Gastrocnemius medialis (tissue), 4 donors: ENCODE data around the gene UBE2E1.

Experiments used
- CTCF ChIP-seq, 5 experiments: fragments of 450-650 bp in 3 of 5; fragments of 200-600 bp in 2 of 5; sonication (generic) in 2 of 5; IDR thresholded peaks in 4 of 5; conservative IDR thresholded peaks in 1 of 5; 1 replicate in 4 of 5; 2 replicates in 1 of 5; pipeline ENCODE4 v1.5.1; 2016 to 2019; ENCODE audit warnings: antibody characterized with exemption in 5 of 5, mild to moderate bottlenecking in 3 of 5, moderate library complexity in 3 of 5
- POLR2A ChIP-seq, 2 donors: fragments of 450-650 bp; IDR thresholded peaks; one replicate each; pipeline ENCODE4 v1.6.1; 2017; ENCODE audit warnings: antibody characterized with exemption in 2 of 2, mild to moderate bottlenecking in 2 of 2, moderate library complexity in 2 of 2

GRCh38 chr3:23829242-23829934 lies 23.6 kb downstream of the UBE2E1 start:
- TF ChIP-seq CTCF (IDR thresholded peaks at IDR 0.05 in 4 of 5, conservative IDR thresholded peaks at IDR 0.05 in 1 of 5) (no peak), POLR2A (IDR thresholded peaks at IDR 0.05) (no peak)
